ENCODE data around the gene ARMH2. TPM values are rescaled to one million over a fixed set of nuclear protein-coding genes. Genes with fewer than 3 reads are reported as not detected.

ARMH2 gene
- total RNA-seq (2014; rRNA removed; shearing (Covaris generic)) = not detected in 2 replicates

- DNase-seq = no peak
- Histone ChIP-seq H3K4me1 (no peaks in the 10 kb centered on the region), H3K27me3 (no peaks in the 10 kb centered on the region), H3K27ac (no peak within 1 kb of the TSS), H3K4me3 (no peak within 1 kb of the TSS), H3K9me3 (replicated peaks) (no peaks in the 10 kb centered on the region), H3K36me3 (no peaks in the 10 kb centered on the region)
Measured at GRCh38 chr6:24798740-24799540, at the start of gene ARMH2. Gene ARMH2 (minus strand): TSS chr6:24798917. CDS start chr6:24798857, 60 bp downstream.

- H3K4me3 ChIP-seq = no peak overlapping the region
- H3K27me3 ChIP-seq = no peaks in the 10 kb centered on the region
- H3K27ac ChIP-seq = no peak overlapping the region
- H3K9me3 ChIP-seq (replicated peaks) = no peaks in the 10 kb centered on the region
- H3K4me1 ChIP-seq = no peaks in the 10 kb centered on the region
- DNase-seq = no peak
- no peaks in the 10 kb centered on the region for H3K36me3 ChIP-seq
Measured at GRCh38 chr6:24848461-24848860, 49.7 kb upstream of the ARMH2 start.

DNA sequence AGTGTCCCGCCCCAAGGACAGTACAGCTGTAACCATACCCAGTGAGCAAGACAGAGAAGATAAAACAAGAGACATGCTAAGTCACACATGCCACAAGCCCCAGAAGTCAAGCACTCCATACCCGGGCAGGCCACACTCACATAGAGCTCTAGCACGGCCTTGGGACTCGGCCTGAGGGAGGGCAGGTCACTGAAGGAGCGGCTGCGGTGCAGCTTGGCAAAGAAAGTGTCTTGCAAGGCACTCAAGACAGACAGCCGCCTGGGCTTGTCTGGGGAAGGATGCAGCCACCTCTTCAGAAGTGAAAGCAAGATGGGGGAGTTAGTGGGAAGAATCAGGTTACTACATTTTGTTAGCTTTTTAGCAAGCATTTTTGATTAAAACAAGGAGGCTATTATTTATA lies 48.7 kb upstream of the ARMH2 start:
- H3K27ac ChIP-seq = no peak overlapping the region
- H3K9me3 ChIP-seq (replicated peaks) = no peaks in the 10 kb centered on the region
- H3K27me3 ChIP-seq = no peaks in the 10 kb centered on the region
- H3K36me3 ChIP-seq = no peaks in the 10 kb centered on the region
- no peak for DNase-seq
- no peaks in the 10 kb centered on the region for H3K4me1 ChIP-seq
- no peak overlapping the region for H3K4me3 ChIP-seq

DNA sequence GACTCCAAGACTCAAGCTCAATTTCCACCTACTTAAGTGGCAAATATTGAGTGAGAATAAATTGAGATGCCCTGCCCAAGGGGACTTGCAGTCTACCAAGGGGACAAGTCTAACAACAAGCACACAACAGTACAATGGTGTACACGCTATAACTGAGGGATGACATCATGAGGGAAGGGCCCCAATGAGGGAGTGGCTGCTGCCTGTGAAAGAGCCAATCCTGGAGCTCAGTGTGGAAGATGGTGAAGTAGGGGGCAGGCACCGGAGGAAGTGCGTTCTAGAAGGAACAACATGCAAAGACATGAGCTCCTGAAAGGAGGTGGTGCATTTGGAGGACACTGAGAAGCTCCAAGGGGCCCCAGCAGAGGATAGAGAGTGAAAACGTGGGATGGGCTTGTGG lies 46.9 kb upstream of the ARMH2 start:
- Histone ChIP-seq H3K4me1 (no peaks in the 10 kb centered on the region), H3K4me3 (no peak overlapping the region), H3K27ac (no peak overlapping the region), H3K27me3 (no peaks in the 10 kb centered on the region), H3K9me3 (replicated peaks) (no peaks in the 10 kb centered on the region), H3K36me3 (no peaks in the 10 kb centered on the region)
- DNase-seq = no peak

GRCh38 chr6:24844903-24845302 lies 46.2 kb upstream of the ARMH2 start:
- Histone ChIP-seq H3K27ac (no peak overlapping the region), H3K36me3 (no peaks in the 10 kb centered on the region), H3K9me3 (replicated peaks) (no peaks in the 10 kb centered on the region), H3K4me1 (no peaks in the 10 kb centered on the region), H3K27me3 (no peaks in the 10 kb centered on the region), H3K4me3 (no peak overlapping the region)
- no peak for DNase-seq

GRCh38 chr6:24844061-24844460 lies 45.3 kb upstream of the ARMH2 start:
- Histone ChIP-seq H3K36me3 (no peaks in the 10 kb centered on the region), H3K27ac (no peak overlapping the region), H3K27me3 (no peaks in the 10 kb centered on the region), H3K4me1 (no peaks in the 10 kb centered on the region), H3K4me3 (no peak overlapping the region), H3K9me3 (replicated peaks) (no peaks in the 10 kb centered on the region)
- DNase-seq = no peak

DNA sequence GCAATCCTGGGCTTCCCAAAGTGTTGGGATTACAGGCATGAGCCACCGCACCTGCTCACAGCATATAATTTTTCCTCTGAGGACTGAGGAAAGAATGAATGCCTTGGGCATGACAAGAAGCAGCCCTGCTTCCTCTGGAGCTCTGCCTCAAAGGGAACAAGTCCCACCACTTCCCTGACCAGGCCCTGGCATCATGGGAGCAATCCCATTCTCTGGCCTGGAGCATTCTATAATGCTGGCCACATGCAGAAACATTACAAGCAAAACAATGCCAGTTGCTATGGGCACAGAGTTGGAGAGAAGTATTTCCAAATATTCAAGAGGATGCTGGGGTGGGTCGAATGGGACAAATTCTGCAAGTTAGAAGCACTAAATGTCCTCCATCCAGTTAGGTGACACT lies 41.5 kb upstream of the ARMH2 start:
- no peaks in the 10 kb centered on the region for H3K36me3 ChIP-seq
- no peak for DNase-seq
- no peaks in the 10 kb centered on the region for H3K4me1 ChIP-seq

DNA sequence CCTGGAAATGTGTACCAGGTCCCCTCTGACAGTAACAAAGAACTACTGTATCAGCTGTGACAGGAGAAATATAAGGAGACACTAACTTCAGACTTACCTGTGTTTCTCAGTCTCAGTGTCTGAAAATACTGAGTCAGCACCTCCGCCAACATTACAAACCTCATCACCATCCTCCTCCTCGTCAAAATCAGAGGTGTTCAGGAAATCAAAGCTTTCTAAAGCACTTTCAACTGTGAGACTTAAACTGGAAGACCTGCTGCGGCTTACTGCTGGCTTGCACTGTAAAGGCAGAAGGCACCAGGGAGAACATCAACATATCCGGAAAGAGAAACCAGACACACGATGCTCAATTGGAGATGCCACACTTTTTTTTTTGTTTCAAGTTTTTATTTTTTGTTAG lies 40.3 kb upstream of the ARMH2 start:
- Histone ChIP-seq H3K27me3 (no peaks in the 10 kb centered on the region), H3K27ac (no peak overlapping the region), H3K4me3 (no peak overlapping the region), H3K9me3 (replicated peaks) (no peaks in the 10 kb centered on the region), H3K36me3 (no peaks in the 10 kb centered on the region), H3K4me1 (no peaks in the 10 kb centered on the region)
- DNase-seq = no peak

More for the DNA sequence above, 41.5 kb upstream of the ARMH2 start:
- Histone ChIP-seq H3K4me3 (no peak overlapping the region), H3K27me3 (no peaks in the 10 kb centered on the region), H3K27ac (no peak overlapping the region), H3K9me3 (replicated peaks) (no peaks in the 10 kb centered on the region)

GRCh38 chr6:24838081-24838480 lies 39.4 kb upstream of the ARMH2 start:
- DNase-seq = no peak
- H3K4me1 ChIP-seq = no peaks in the 10 kb centered on the region
- H3K36me3 ChIP-seq = no peaks in the 10 kb centered on the region
- no peaks in the 10 kb centered on the region for H3K9me3 ChIP-seq (replicated peaks)
- no peak overlapping the region for H3K4me3 ChIP-seq
- no peak overlapping the region for H3K27ac ChIP-seq
- no peaks in the 10 kb centered on the region for H3K27me3 ChIP-seq

GRCh38 chr6:24836109-24836508 lies 37.4 kb upstream of the ARMH2 start:
- no peaks in the 10 kb centered on the region for H3K9me3 ChIP-seq (replicated peaks)
- H3K36me3 ChIP-seq = no peaks in the 10 kb centered on the region
- H3K4me3 ChIP-seq = no peak overlapping the region
- H3K27me3 ChIP-seq = no peaks in the 10 kb centered on the region
- no peak overlapping the region for H3K27ac ChIP-seq
- no peaks in the 10 kb centered on the region for H3K4me1 ChIP-seq
- no peak for DNase-seq

DNA sequence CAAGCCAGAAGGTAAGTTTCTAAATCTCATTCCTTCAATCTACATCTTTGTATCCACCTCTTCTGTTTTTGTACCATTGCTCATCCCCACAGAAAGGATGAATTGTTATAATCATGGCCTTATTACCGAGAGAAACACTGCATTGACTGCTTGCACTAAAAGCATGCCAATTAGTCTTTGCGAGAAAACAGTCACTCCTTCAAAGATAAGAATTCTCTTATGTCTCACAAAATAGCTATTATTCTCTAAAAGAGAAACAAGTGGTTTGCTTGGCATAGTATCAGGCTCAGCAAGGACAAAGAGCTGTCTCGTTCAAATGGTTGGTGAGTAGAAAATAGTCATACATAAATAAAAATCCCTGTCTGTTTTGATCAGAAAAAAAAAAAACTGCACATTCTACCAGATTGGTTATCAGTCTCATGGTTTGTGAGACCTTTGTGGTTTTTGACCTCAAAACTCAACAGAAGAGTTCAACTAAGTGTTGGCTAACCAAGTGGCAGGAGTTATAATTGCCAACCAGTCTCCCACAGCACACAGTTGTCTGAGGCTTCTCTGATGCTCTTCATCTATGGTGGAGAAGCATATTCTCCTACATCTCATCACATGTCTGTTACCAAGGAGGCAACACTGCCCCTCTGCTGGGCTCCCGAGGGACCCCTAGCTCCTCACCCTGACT lies 35.1 kb upstream of the ARMH2 start:
- no peak overlapping the region for H3K4me3 ChIP-seq
- H3K4me1 ChIP-seq = no peaks in the 10 kb centered on the region
- no peaks in the 10 kb centered on the region for H3K27me3 ChIP-seq
- no peak for DNase-seq
- no peaks in the 10 kb centered on the region for H3K9me3 ChIP-seq (replicated peaks)
- H3K27ac ChIP-seq = no peak overlapping the region
- H3K36me3 ChIP-seq = no peaks in the 10 kb centered on the region

DNA sequence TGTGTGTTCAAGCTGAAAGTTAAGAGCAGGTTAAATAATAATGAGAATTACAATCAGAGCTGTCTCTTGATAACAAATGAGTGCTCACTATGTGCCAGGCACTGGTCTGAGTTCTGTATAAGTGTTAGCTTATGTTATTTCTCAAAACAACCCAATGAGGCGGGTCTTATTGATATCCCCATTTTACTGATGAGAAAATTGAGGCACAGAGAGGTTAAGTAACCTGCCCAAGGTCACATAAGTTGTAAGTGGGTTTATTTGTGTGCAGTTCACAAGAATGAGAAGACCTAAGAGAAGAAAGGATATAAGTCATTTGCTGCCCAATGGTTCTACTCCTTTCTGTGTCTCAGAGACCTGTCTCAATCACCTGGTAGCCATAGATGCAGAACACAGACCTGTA lies 34.1 kb upstream of the ARMH2 start:
- Histone ChIP-seq H3K27me3 (no peaks in the 10 kb centered on the region), H3K27ac (no peak overlapping the region)

GRCh38 chr6:24831771-24832716 lies 33.3 kb upstream of the ARMH2 start:
- Histone ChIP-seq H3K4me1 (no peaks in the 10 kb centered on the region), H3K27me3 (no peaks in the 10 kb centered on the region), H3K4me3 (no peak overlapping the region), H3K9me3 (replicated peaks) (no peaks in the 10 kb centered on the region), H3K36me3 (no peaks in the 10 kb centered on the region), H3K27ac (no peak overlapping the region)
- no peak for DNase-seq

More for the DNA sequence above, 34.1 kb upstream of the ARMH2 start:
- H3K4me1 ChIP-seq = no peaks in the 10 kb centered on the region
- no peak for DNase-seq
- H3K9me3 ChIP-seq (replicated peaks) = no peaks in the 10 kb centered on the region
- no peaks in the 10 kb centered on the region for H3K36me3 ChIP-seq
- no peak overlapping the region for H3K4me3 ChIP-seq

- no peak for DNase-seq
- no peaks in the 10 kb centered on the region for H3K27me3 ChIP-seq
- no peaks in the 10 kb centered on the region for H3K9me3 ChIP-seq (replicated peaks)
- no peak overlapping the region for H3K4me3 ChIP-seq
- no peak overlapping the region for H3K27ac ChIP-seq
- no peaks in the 10 kb centered on the region for H3K4me1 ChIP-seq
- H3K36me3 ChIP-seq = no peaks in the 10 kb centered on the region
Measured at GRCh38 chr6:24829657-24830056, 30.9 kb upstream of the ARMH2 start.

GRCh38 chr6:24827970-24828369 lies 29.3 kb upstream of the ARMH2 start:
- Histone ChIP-seq H3K4me1 (no peaks in the 10 kb centered on the region), H3K4me3 (no peak overlapping the region), H3K27ac (no peak overlapping the region), H3K9me3 (replicated peaks) (no peaks in the 10 kb centered on the region), H3K36me3 (no peaks in the 10 kb centered on the region), H3K27me3 (no peaks in the 10 kb centered on the region)
- no peak for DNase-seq

Data from SJCRH30 (cell line).